IMR-90 (cell line): Measurements from ENCODE around the gene SPATA21.

Experiments used
- BHLHE40 ChIP-seq: fragments of 150-350 bp; IDR thresholded peaks from 2 replicates; pipeline ENCODE4 v1.6.1; 2016; ENCODE audit warnings: mild to moderate bottlenecking, low read depth, low read length
- CEBPB ChIP-seq: IDR thresholded peaks from 2 replicates; pipeline ENCODE4 v1.6.1; 2012; ENCODE audit warnings: low read depth, low read length, improper control_type of control experiment
- FOS ChIP-seq: fragments of 150-350 bp; IDR thresholded peaks from 2 replicates; pipeline ENCODE4 v1.6.1; 2016; ENCODE audit warnings: low read depth, low read length
- MAFK ChIP-seq: IDR thresholded peaks from 2 replicates; pipeline ENCODE4 v1.6.1; 2012; ENCODE audit warnings: low read depth, low read length, improper control_type of control experiment
- NFE2L2 ChIP-seq: fragments of 150-350 bp; IDR thresholded peaks from 2 replicates; pipeline ENCODE4 v1.6.1; 2016; ENCODE audit warnings: low read depth, mild to moderate bottlenecking, low read length
- POLR2A ChIP-seq: IDR thresholded peaks from 2 replicates; pipeline ENCODE4 v1.6.1; 2012; ENCODE audit warnings: mild to moderate bottlenecking, low read depth, low read length
- RAD21 ChIP-seq: IDR thresholded peaks from 2 replicates; pipeline ENCODE4 v1.6.1; 2012; ENCODE audit warnings: low read length, improper control_type of control experiment
- RCOR1 ChIP-seq: IDR thresholded peaks from 2 replicates; pipeline ENCODE4 v1.6.1; 2012; ENCODE audit warnings: mild to moderate bottlenecking, low read length, improper control_type of control experiment; ENCODE audit not compliant: insufficient replicate concordance
- SMC3 ChIP-seq: fragments of 150-350 bp; IDR thresholded peaks from 2 replicates; pipeline ENCODE4 v1.6.1; 2016; ENCODE audit warnings: low read depth, mild to moderate bottlenecking, antibody characterized with exemption, low read length, moderate library complexity
- TF ChIP-seq, protein P1 (sequence below): conservative IDR thresholded peaks from 2 replicates; pipeline ENCODE4 v1.5.1; 2012; ENCODE audit warnings: mild to moderate bottlenecking, low read depth, low read length, improper control_type of control experiment
- TF ChIP-seq, protein P2 (sequence below): fragments of 150-350 bp; IDR thresholded peaks from 2 replicates; pipeline ENCODE4 v1.6.1; 2017; ENCODE audit warnings: mild to moderate bottlenecking, antibody characterized with exemption, low read length, low read depth

DNA sequence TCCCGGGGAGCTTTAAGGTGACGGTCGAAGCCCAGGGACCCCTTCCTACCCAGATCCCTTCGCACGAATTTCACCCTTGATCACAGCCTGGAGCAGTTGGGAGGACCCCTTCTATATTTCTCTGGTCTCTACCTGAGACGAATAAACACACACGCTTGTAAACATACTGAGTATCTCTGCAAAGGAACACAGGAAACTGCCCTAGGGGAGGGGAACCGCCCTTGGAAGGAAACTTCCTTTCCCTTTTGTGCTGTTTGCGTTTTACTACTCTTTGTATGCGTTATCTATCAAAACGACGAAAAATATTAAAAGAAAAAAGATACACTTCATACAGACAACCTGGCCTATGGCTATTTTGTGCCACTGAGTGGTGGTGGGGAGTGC lies 4.0 kb upstream of the SPATA21 start:
- TF ChIP-seq CEBPB, result no peak
- TF ChIP-seq, protein P1, sequence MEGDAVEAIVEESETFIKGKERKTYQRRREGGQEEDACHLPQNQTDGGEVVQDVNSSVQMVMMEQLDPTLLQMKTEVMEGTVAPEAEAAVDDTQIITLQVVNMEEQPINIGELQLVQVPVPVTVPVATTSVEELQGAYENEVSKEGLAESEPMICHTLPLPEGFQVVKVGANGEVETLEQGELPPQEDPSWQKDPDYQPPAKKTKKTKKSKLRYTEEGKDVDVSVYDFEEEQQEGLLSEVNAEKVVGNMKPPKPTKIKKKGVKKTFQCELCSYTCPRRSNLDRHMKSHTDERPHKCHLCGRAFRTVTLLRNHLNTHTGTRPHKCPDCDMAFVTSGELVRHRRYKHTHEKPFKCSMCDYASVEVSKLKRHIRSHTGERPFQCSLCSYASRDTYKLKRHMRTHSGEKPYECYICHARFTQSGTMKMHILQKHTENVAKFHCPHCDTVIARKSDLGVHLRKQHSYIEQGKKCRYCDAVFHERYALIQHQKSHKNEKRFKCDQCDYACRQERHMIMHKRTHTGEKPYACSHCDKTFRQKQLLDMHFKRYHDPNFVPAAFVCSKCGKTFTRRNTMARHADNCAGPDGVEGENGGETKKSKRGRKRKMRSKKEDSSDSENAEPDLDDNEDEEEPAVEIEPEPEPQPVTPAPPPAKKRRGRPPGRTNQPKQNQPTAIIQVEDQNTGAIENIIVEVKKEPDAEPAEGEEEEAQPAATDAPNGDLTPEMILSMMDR, result no peak
- no peak for TF ChIP-seq BHLHE40
- TF ChIP-seq RCOR1, result no peak
- no peak for TF ChIP-seq FOS
- no peak for TF ChIP-seq SMC3
- no peak for TF ChIP-seq NFE2L2
- TF ChIP-seq RAD21, result no peak
- no peak for TF ChIP-seq POLR2A
- TF ChIP-seq, protein P2, sequence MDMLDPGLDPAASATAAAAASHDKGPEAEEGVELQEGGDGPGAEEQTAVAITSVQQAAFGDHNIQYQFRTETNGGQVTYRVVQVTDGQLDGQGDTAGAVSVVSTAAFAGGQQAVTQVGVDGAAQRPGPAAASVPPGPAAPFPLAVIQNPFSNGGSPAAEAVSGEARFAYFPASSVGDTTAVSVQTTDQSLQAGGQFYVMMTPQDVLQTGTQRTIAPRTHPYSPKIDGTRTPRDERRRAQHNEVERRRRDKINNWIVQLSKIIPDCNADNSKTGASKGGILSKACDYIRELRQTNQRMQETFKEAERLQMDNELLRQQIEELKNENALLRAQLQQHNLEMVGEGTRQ, result no peak
- no peak for TF ChIP-seq MAFK
